HepG2 (cell line): ENCODE results near the gene ANKFY1. TPM values are rescaled to one million over a fixed set of nuclear protein-coding genes. Genes with fewer than 3 reads are reported as not detected.

ENCODE experiments used
- ATAC-seq: fragments of 200-7000 bp; cut with Tn5 transposase; 3 replicates; pipeline ENCODE4 v1.9.1; 2020; ENCODE audit warnings: mild to moderate bottlenecking, moderate library complexity
- BruUV-seq: library from RNA; stranded (reverse); fragments of 400-500 nt; replicated peaks from 2 replicates; lab custom pipeline; 2021; lab: Mats Ljungman, UMichigan
- CTCF ChIA-PET: fragments of 300-600 bp; formaldehyde crosslinking; extraction: SDS; loops from one replicate; lab custom pipeline; 2021; ENCODE audit warnings: low total read pairs, inconsistent platforms, low intra/inter-chr PET ratio; lab: Yijun Ruan, JAX
- POLR2A ChIA-PET: fragments of 350-600 bp; sonication (Branson Sonifier 250); formaldehyde crosslinking; loops from one replicate; lab custom pipeline; 2020; ENCODE audit warnings: antibody characterized with exemption, inconsistent platforms; lab: Yijun Ruan, JAX
- DNase-seq: peaks from one replicate; pipeline ENCODE4 v3.0.0-alpha.2; 2015; ENCODE audit warnings: low spot score
- FAIRE-seq: peaks from 3 replicates; lab custom pipeline; 2011; peaks lifted over from hg19 to GRCh38; lab: Jason Lieb, UNC
- H2AFZ ChIP-seq: one replicate; pipeline ENCODE4 v1.6.1; 2011; ENCODE audit warnings: low read length, inconsistent platforms
- H3K27ac ChIP-seq: fragments of 300-600 bp; 3 replicates; pipeline ENCODE4 v1.8.0; 2011; ENCODE audit warnings: mixed run types, mild to moderate bottlenecking, mixed read lengths, low read length, inconsistent platforms; ENCODE audit not compliant: insufficient read depth; ENCODE audit errors: extremely low read length
- H3K27me3 ChIP-seq, 2 experiments: fragments of 200-600 bp in 1 of 2; 2 replicates in 1 of 2; 3 replicates in 1 of 2; pipeline versions ENCODE4 v1.6.0 to v1.8.0; 2011; ENCODE audit warnings: low read length in 2 of 2, mild to moderate bottlenecking in 2 of 2, moderate library complexity in 2 of 2, inconsistent platforms in 1 of 2; ENCODE audit not compliant: insufficient read depth in 2 of 2, control insufficient read depth in 1 of 2
- H3K36me3 ChIP-seq, 2 experiments: fragments of 200-600 bp in 1 of 2; replicated peaks in 1 of 2; 2 replicates in 1 of 2; 3 replicates in 1 of 2; pipeline versions ENCODE4 v1.5.1 to v1.8.0; 2011; ENCODE audit warnings: low read length in 2 of 2, inconsistent platforms in 1 of 2; ENCODE audit not compliant: insufficient read depth in 2 of 2, control insufficient read depth in 1 of 2
- H3K4me1 ChIP-seq: 2 replicates; pipeline ENCODE4 v1.5.1; 2012; ENCODE audit warnings: low read length, inconsistent platforms; ENCODE audit not compliant: insufficient read depth
- H3K4me2 ChIP-seq: 2 replicates; pipeline ENCODE4 v1.6.0; 2011; ENCODE audit warnings: low read depth, low read length, inconsistent platforms
- H3K4me3 ChIP-seq, 3 experiments: fragments of 200-600 bp in 1 of 3; sonication (generic), shearing (Covaris generic) in 1 of 3; replicated peaks in 1 of 3; 2 replicates each; pipeline ENCODE4 v1.5.1; 2011 to 2016; ENCODE audit warnings: low read length in 3 of 3, inconsistent platforms in 2 of 3, low read depth in 2 of 3, mild to moderate bottlenecking in 2 of 3, control low read depth in 1 of 3, mixed read lengths in 1 of 3; ENCODE audit not compliant: insufficient read depth in 1 of 3
- H3K79me2 ChIP-seq: one replicate; pipeline ENCODE4 v1.6.1; 2011; ENCODE audit warnings: low read length, inconsistent platforms; ENCODE audit not compliant: insufficient read depth
- H3K9ac ChIP-seq: 2 replicates; pipeline ENCODE4 v1.6.0; 2011; ENCODE audit warnings: mild to moderate bottlenecking, low read depth, low read length, inconsistent platforms; ENCODE audit not compliant: insufficient read depth
- H3K9me3 ChIP-seq: 2 replicates; pipeline ENCODE4 v1.5.1; 2012; ENCODE audit warnings: mild to moderate bottlenecking, low read length
- H4K20me1 ChIP-seq: 2 replicates; pipeline ENCODE4 v1.6.0; 2011; ENCODE audit warnings: inconsistent platforms, mild to moderate bottlenecking, low read length, moderate library complexity; ENCODE audit not compliant: insufficient read depth
- MED13 ChIP-seq: sonication (generic); formaldehyde crosslinking; IDR thresholded peaks from 2 replicates; pipeline ENCODE4 v1.5.0; 2020; ENCODE audit warnings: missing genetic modification reagents
- POLR2G ChIP-seq: fragments of 200-400 bp; formaldehyde crosslinking; IDR thresholded peaks from 2 replicates; pipeline ENCODE4 v1.6.1; 2018; ENCODE audit warnings: mild to moderate bottlenecking, low read depth, low read length, moderate library complexity
- ZFYVE20 ChIP-seq: sonication (generic); formaldehyde crosslinking; IDR thresholded peaks from 2 replicates; pipeline ENCODE4 v1.8.0; 2023; ENCODE audit warnings: low read depth, mild to moderate bottlenecking, moderate library complexity, missing genetic modification reagents, borderline replicate concordance
- ZNF839 ChIP-seq: sonication (generic); formaldehyde crosslinking; IDR thresholded peaks from 2 replicates; pipeline ENCODE4 v1.4.0; 2020; ENCODE audit warnings: missing genetic modification reagents, mild to moderate bottlenecking, borderline replicate concordance
- ZSCAN9 ChIP-seq: IDR thresholded peaks from 2 replicates; pipeline ENCODE4 v1.6.1; 2016; ENCODE audit warnings: borderline replicate concordance
- WGBS: methylation state at CpG from one replicate; pipeline ENCODE4 v1.1.6; 2017; ENCODE audit warnings: low lambda C conversion rate; 5-methylcytosine and 5-hydroxymethylcytosine counted together
- in situ Hi-C: cut with HindIII; loops from 2 replicates; pipeline ENCODE4 v1.10.0; 2017; ENCODE audit warnings: low pct_unique_long_range_greater_than_20kb; ENCODE audit not compliant: extremely low pct_ligation_motif_present
- intact Hi-C: fragments of 100-400 bp; cut with micrococcal nuclease; formaldehyde crosslinking; loops from one replicate; pipeline ENCODE4 v1.10.0; 2022; ENCODE audit not compliant: unreplicated experiment
- polyA plus RNA-seq, 8 experiments: library from polyadenylated mRNA; depleted of rRNA in 3 of 8; stranded (reverse) in 7 of 8; unstranded in 1 of 8; fragments of >200 nt; fragmentation: Illumina TruSeq in 4 of 8; extraction: Trizol in 4 of 8; gene quantifications; 2 replicates each; pipeline versions ENCODE4 v1.2.1 to v1.2.3, GENCODE V29; 2011 to 2016; ENCODE audit warnings: low read depth in 4 of 8, missing spikeins in 1 of 8, mixed read lengths in 1 of 8; ENCODE audit not compliant: insufficient read depth in 1 of 8
- total RNA-seq, 5 experiments: library from RNA; depleted of rRNA; stranded (reverse); fragments of >200 nt; fragmentation: Illumina TruSeq; extraction: Trizol; gene quantifications; 2 replicates each; pipeline ENCODE4 v1.2.3, GENCODE V29; 2016; ENCODE audit warnings: low read depth in 1 of 5
- TF ChIP-seq, protein P1 (sequence below): sonication (generic); formaldehyde crosslinking; IDR thresholded peaks from 2 replicates; pipeline ENCODE4 v1.4.0; 2020; ENCODE audit warnings: mild to moderate bottlenecking, missing genetic modification reagents, borderline replicate concordance

Gene ANKFY1
- total and polyA plus RNA-seq, 2 of the 13 experiments (the other 11 are each of a cell fraction or from before 2014, with no cell fraction given): 11.9 to 16.8 TPM

DNA sequence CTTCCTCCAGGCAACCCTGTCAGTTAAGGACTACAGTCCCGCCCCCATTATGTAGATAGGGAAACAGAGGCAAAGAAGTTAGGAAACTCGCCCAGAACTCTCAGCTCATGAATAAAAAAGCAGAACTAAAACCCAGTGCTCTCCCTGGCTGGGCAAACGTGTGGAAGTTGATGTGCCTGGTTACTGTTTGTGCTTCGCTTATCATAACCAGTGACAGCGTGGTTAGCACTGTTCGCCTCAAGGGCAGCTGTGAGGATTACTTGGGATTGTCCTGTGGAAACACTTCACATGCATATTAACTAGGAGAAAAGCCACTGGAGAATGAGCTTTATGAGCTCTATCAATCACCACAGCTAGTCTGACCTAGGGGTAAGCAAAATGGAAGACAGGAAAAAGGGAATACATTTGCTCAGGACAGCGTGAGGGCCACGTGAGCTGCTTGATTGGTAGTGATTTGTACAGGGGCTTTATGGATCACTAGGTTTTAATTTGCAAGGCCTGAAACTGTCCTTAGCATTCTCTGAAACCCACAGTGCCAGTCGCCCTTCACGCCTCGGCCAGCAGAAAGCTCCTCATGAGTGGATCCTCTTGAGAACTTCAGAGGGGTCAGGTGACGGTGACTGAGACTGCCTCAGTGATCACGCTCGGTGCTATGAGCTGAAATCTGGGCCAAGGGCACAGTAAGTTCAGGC, 100.9 kb downstream of the ANKFY1 start:
- Histone ChIP-seq H3K36me3 (peaks cover 4 to 23% of the 10 kb centered on the region in 2 experiments; a peak in 4 of 5 replicates), H2AFZ (no peak overlapping the region), H4K20me1 (no peaks in the 10 kb centered on the region), H3K27me3 (no peaks in the 10 kb centered on the region), H3K27ac (no peak overlapping the region), H3K4me2 (no peak overlapping the region), H3K9me3 (no peaks in the 10 kb centered on the region), H3K4me1 (0 out of 2 replicates have a peak, but pooled peaks cover 5% of the 10 kb centered on the region), H3K79me2 (no peaks in the 10 kb centered on the region), H3K4me3 (no peak overlapping the region), H3K9ac (no peak overlapping the region)
- TF ChIP-seq, protein P1, sequence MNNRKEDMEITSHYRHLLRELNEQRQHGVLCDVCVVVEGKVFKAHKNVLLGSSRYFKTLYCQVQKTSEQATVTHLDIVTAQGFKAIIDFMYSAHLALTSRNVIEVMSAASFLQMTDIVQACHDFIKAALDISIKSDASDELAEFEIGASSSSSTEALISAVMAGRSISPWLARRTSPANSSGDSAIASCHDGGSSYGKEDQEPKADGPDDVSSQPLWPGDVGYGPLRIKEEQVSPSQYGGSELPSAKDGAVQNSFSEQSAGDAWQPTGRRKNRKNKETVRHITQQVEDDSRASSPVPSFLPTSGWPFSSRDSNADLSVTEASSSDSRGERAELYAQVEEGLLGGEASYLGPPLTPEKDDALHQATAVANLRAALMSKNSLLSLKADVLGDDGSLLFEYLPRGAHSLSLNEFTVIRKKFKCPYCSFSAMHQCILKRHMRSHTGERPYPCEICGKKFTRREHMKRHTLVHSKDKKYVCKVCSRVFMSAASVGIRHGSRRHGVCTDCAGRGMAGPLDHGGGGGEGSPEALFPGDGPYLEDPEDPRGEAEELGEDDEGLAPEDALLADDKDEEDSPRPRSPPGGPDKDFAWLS (CRISPR knock-in tag): no peak
- no peak for TF ChIP-seq ZSCAN9
- TF ChIP-seq MED13 (CRISPR knock-in tag): no peak
- TF ChIP-seq ZFYVE20: no peak
- TF ChIP-seq POLR2G: no peak
- no peak for TF ChIP-seq ZNF839 (CRISPR knock-in tag)
- ChIA-PET POLR2A (interaction anchor here (1.6 kb wide), 1 partner anchor 20 kb away, joined by 5 read pairs; the partner anchor contains the start of genes CYB5D2 and ZZEF1), CTCF (no interaction called here)
- BruUV-seq: no TSS peak
- DNase-seq (no peak), FAIRE-seq (no peak), ATAC-seq (no peak)
- intact Hi-C loops: no loop called here
- WGBS: 98% methylated on average over 14 of the region's 14 CpGs
- in situ Hi-C loops: no loop called here
